PC-9 (cell line): ENCODE results near the gene ZKSCAN4. TPM values are rescaled to one million over a fixed set of nuclear protein-coding genes. Genes with fewer than 3 reads are reported as not detected.

ENCODE experiments used
- BruUV-seq: library from RNA; stranded (reverse); fragments of 400-500 nt; replicated peaks from 2 replicates; lab custom pipeline; 2021; lab: Mats Ljungman, UMichigan
- CTCF ChIA-PET: fragments of 300-600 bp; sonication (Branson Sonifier 250); formaldehyde crosslinking; loops from one replicate; lab custom pipeline; 2022; ENCODE audit warnings: antibody characterized with exemption; lab: Charles Lee
- POLR2A ChIA-PET: fragments of 300-600 bp; sonication (Branson Sonifier 250); formaldehyde crosslinking; loops from one replicate; lab custom pipeline; 2022; ENCODE audit warnings: antibody characterized with exemption; ENCODE audit not compliant: unreplicated experiment; lab: Charles Lee
- DNase-seq, 2 experiments: peaks; one replicate each; pipeline versions ENCODE4 v3.0.0 to v3.0.0-alpha.2; 2015 to 2022; ENCODE audit warnings: mixed read lengths in 1 of 2
- H2AFZ ChIP-seq: fragments of 200-600 bp; sonication (generic); 2 replicates; pipeline ENCODE4 v1.8.1; 2017; ENCODE audit warnings: antibody characterized with exemption
- H3F3A ChIP-seq: fragments of 200-600 bp; sonication (generic); 2 replicates; pipeline ENCODE4 v1.8.1; 2017; ENCODE audit warnings: antibody characterized with exemption, mild to moderate bottlenecking, low read depth; ENCODE audit not compliant: insufficient read depth
- H3K27ac ChIP-seq: fragments of 200-600 bp; sonication (generic); 2 replicates; pipeline ENCODE4 v1.6.1; 2016; ENCODE audit warnings: mixed run types
- H3K27me3 ChIP-seq: fragments of 200-600 bp; sonication (generic); 2 replicates; pipeline ENCODE4 v1.6.1; 2016; ENCODE audit warnings: low read depth, mixed run types; ENCODE audit not compliant: insufficient read depth
- H3K36me3 ChIP-seq: fragments of 200-600 bp; sonication (generic); 2 replicates; pipeline ENCODE4 v1.6.1; 2016; ENCODE audit warnings: low read depth, mixed run types
- H3K4me1 ChIP-seq: fragments of 200-600 bp; sonication (generic); replicated peaks from 2 replicates; pipeline ENCODE4 v1.6.1; 2016; ENCODE audit warnings: mixed run types; ENCODE audit not compliant: insufficient read depth
- H3K4me2 ChIP-seq: fragments of 200-600 bp; sonication (generic); 2 replicates; pipeline ENCODE4 v1.6.1; 2017; ENCODE audit warnings: mixed run types
- H3K4me3 ChIP-seq: fragments of 200-600 bp; sonication (generic); 2 replicates; pipeline ENCODE4 v1.6.1; 2016; ENCODE audit warnings: mixed run types
- H3K79me2 ChIP-seq: fragments of 200-600 bp; sonication (generic); 2 replicates; pipeline ENCODE4 v1.6.1; 2017; ENCODE audit warnings: low read depth, mixed run types
- H3K9me2 ChIP-seq: fragments of 200-600 bp; sonication (generic); 2 replicates; pipeline ENCODE4 v1.8.1; 2017; ENCODE audit warnings: mild to moderate bottlenecking; ENCODE audit not compliant: insufficient read depth
- H3K9me3 ChIP-seq: fragments of 200-600 bp; sonication (generic); 2 replicates; pipeline ENCODE4 v1.8.1; 2016; ENCODE audit warnings: low read depth; ENCODE audit not compliant: insufficient read depth
- H4K20me1 ChIP-seq: fragments of 200-600 bp; sonication (generic); 2 replicates; pipeline ENCODE4 v1.8.1; 2017; ENCODE audit not compliant: insufficient read depth
- CTCF ChIP-seq: fragments of 200-600 bp; sonication (generic); conservative IDR thresholded peaks from 2 replicates; pipeline ENCODE4 v1.6.1; 2017; ENCODE audit warnings: mixed run types, antibody characterized with exemption, mild to moderate bottlenecking, moderate library complexity
- EZH2 ChIP-seq: fragments of 200-600 bp; sonication (generic); IDR thresholded peaks from 2 replicates; pipeline ENCODE4 v1.8.0; 2017; ENCODE audit warnings: antibody characterized with exemption, low read depth
- intact Hi-C: fragments of 100-400 bp; cut with micrococcal nuclease; formaldehyde crosslinking; loops from one replicate; pipeline ENCODE4 v1.10.0; 2022; ENCODE audit not compliant: unreplicated experiment
- total RNA-seq: library from RNA; stranded (reverse); gene quantifications from 2 replicates; pipeline ENCODE4 v1.2.3, GENCODE V29; 2021

ZKSCAN4 gene
- total RNA-seq, 1 experiment from 2014 or later = 6.7 TPM

GRCh38 chr6:28269492-28269891 is 17.4 kb upstream of the ZKSCAN4 start:
- DNase-seq = peak in 1 of 2 experiments; percentile 60
- no peak overlapping the region for H3K27ac ChIP-seq
- no peaks in the 10 kb centered on the region for H3K27me3 ChIP-seq
- BruUV-seq = no TSS peak
- H4K20me1 ChIP-seq = no peaks in the 10 kb centered on the region
- peaks cover 11% of the 10 kb centered on the region for H3F3A ChIP-seq
- H3K9me2 ChIP-seq = no peaks in the 10 kb centered on the region
- H3K4me2 ChIP-seq = peak overlapping the region; percentile 36; the same call in 1 of the 2 replicates
- H3K4me3 ChIP-seq = no peak overlapping the region
- intact Hi-C loops = loop anchor here (5.0 kb wide), 1 partner anchor 88 kb away; no protein-coding TSS in a partner anchor
- H3K4me1 ChIP-seq = peaks cover 28% of the 10 kb centered on the region
- H3K79me2 ChIP-seq = peaks cover 16% of the 10 kb centered on the region
- POLR2A ChIA-PET = interaction anchor here (0.5 to 0.7 kb wide), 3 partner anchors 17 to 399 kb away, joined by 3 to 16 read pairs (median 4); partner anchors contain the start of gene ZKSCAN4
- H3K36me3 ChIP-seq = peaks cover 5% of the 10 kb centered on the region; the same call in 1 of the 2 replicates
- TF ChIP-seq EZH2 (no peak), CTCF (no peak)
- no peaks in the 10 kb centered on the region for H3K9me3 ChIP-seq
- CTCF ChIA-PET = no interaction called here
- H2AFZ ChIP-seq = no peak overlapping the region

GRCh38 chr6:28267695-28268059 is 15.6 kb upstream of the ZKSCAN4 start:
- peaks cover 28% of the 10 kb centered on the region for H3K4me1 ChIP-seq
- H3K79me2 ChIP-seq = peaks cover 16% of the 10 kb centered on the region
- H3K9me2 ChIP-seq = no peaks in the 10 kb centered on the region
- H3K9me3 ChIP-seq = no peaks in the 10 kb centered on the region
- H3K27me3 ChIP-seq = no peaks in the 10 kb centered on the region
- POLR2A ChIA-PET = interaction anchor here (0.6 to 0.7 kb wide), 4 partner anchors 12 to 1133 kb away, joined by 4 to 9 read pairs (median 6); partner anchors contain the start of gene ZKSCAN8
- peak overlapping the region; percentile 65 for H3K4me3 ChIP-seq
- H4K20me1 ChIP-seq = no peaks in the 10 kb centered on the region
- peak overlapping the region; percentile 39; the same call in 1 of the 2 replicates for H3K27ac ChIP-seq
- H3K4me2 ChIP-seq = peak overlapping the region; percentile 89
- TF ChIP-seq CTCF (no peak), EZH2 (no peak)
- H3K36me3 ChIP-seq = peaks cover 1% of the 10 kb centered on the region; the same call in 1 of the 2 replicates
- CTCF ChIA-PET = interaction anchor here (0.6 to 1.3 kb wide), 3 partner anchors 89 to 573 kb away, joined by 3 to 8 read pairs (median 3); no protein-coding TSS in a partner anchor
- peak overlapping the region; percentile 90 for H2AFZ ChIP-seq
- peaks cover 11% of the 10 kb centered on the region for H3F3A ChIP-seq
- intact Hi-C loops = loop anchor here (1.0 to 5.0 kb wide), 2 partner anchors 15 to 90 kb away; partner anchors contain the start of gene ZKSCAN4
- DNase-seq = no peak
- no TSS peak for BruUV-seq

GRCh38 chr6:28266962-28267694 is 15.1 kb upstream of the ZKSCAN4 start, which contains the start of gene ZSCAN26:
TSS of gene ZSCAN26 (plus strand) at chr6:28267143. CDS start at chr6:28271920, 4,777 bp downstream.
- H3K27me3 ChIP-seq = no peaks in the 10 kb centered on the region
- peak; percentile 79 to 87 for DNase-seq
- H2AFZ ChIP-seq = peak within 1 kb of the TSS; percentile 90
- intact Hi-C loops = loop anchor here (1.0 to 5.0 kb wide), 2 partner anchors 15 to 90 kb away; partner anchors contain the start of gene ZKSCAN4
- H3K36me3 ChIP-seq = no peaks in the 10 kb centered on the region
- no peak for TF ChIP-seq EZH2
- TF ChIP-seq CTCF = no peak
- BruUV-seq = TSS peak; percentile 61
- H4K20me1 ChIP-seq = no peaks in the 10 kb centered on the region
- peak within 1 kb of the TSS; percentile 65 for H3K4me3 ChIP-seq
- H3F3A ChIP-seq = peaks cover 11% of the 10 kb centered on the region
- no peaks in the 10 kb centered on the region for H3K9me2 ChIP-seq
- peaks cover 16% of the 10 kb centered on the region for H3K79me2 ChIP-seq
- no peaks in the 10 kb centered on the region for H3K9me3 ChIP-seq
- peak within 1 kb of the TSS; percentile 39 for H3K27ac ChIP-seq
- peak within 1 kb of the TSS; percentile 89 for H3K4me2 ChIP-seq
- CTCF ChIA-PET = interaction anchor here (0.6 to 1.3 kb wide), 2 partner anchors 89 to 175 kb away, joined by 3 to 8 read pairs; no protein-coding TSS in a partner anchor
- POLR2A ChIA-PET = interaction anchor here (0.5 to 0.9 kb wide), 11 partner anchors 12 to 1133 kb away, joined by 3 to 13 read pairs (median 5); partner anchors contain the start of gene ZKSCAN4
- peaks cover 28% of the 10 kb centered on the region for H3K4me1 ChIP-seq
